ENCODE data around the gene PITX1.

PITX1 gene

GRCh38 chr5:135061001-135061400 is 27.0 kb upstream of the PITX1 start:
- no peak for DNase-seq

- DNase-seq: no peak
Observed at GRCh38 chr5:135060021-135060420, 26.0 kb upstream of the PITX1 start.

DNA sequence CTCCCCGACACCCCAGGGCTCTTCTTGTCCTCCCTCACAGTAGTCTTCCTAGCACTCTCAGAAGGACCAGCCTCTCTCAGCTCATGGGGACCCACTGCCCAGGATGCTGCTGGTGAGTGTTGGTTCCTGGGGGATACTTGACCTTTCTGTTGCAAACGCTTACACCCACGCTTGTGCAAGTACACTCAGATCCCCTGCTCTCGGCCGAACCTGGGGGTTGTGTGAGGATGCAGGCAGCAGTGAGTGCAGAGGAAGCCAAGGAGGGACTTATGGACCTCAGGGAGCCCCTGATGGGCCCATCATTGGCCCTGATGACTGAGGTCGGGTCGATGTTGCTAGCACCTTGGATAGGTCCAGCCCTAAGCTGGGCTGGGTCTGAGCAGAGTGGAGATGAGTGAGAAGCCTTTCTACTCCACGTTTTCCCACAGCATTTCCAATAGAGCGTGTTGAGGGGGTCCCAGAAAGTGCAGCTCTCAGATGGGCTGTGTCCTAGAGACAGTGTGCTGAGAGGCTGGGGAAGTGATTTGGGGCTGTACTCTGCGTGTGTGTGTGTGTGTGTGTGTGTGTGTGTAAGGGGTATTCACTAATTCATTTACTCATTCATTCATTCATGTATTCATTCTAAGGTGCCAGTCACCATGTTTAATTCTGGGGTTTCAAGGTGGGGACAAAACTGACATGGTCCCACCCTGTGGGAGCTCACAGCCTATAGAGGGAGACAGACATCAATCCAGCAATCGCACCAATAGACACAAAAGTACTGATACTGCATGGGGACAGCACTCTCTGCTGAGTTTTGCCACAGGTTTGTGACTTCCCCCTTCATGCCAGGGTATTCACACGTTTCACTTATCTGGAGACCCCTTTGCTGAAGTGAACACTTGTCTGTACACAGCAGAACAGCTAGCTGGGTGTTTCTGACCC is 25.2 kb upstream of the PITX1 start:
- DNase-seq: peak; percentile 6

- DNase-seq: no peak
Observed at GRCh38 chr5:135058331-135058732, 24.3 kb upstream of the PITX1 start.

DNA sequence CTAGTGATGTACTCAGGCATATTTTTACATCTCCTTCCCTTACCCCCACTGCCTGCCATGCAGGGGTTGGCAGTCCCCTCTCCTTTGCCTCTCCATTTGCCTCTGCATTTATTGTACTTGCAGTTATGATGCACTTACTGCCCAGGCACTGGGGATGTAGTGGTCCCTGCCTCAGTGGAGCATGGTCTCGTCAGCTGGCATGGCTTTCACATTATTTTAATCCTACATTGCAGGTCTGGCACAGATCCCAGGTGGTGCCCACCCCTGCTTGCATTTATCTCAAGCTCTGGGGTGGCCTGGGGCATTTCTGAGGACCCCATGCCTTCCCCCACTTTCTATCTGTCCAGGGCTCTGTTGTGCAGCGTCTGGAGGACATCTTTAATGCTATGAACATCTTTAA is 23.2 kb upstream of the PITX1 start:
- no peak for DNase-seq

DNA sequence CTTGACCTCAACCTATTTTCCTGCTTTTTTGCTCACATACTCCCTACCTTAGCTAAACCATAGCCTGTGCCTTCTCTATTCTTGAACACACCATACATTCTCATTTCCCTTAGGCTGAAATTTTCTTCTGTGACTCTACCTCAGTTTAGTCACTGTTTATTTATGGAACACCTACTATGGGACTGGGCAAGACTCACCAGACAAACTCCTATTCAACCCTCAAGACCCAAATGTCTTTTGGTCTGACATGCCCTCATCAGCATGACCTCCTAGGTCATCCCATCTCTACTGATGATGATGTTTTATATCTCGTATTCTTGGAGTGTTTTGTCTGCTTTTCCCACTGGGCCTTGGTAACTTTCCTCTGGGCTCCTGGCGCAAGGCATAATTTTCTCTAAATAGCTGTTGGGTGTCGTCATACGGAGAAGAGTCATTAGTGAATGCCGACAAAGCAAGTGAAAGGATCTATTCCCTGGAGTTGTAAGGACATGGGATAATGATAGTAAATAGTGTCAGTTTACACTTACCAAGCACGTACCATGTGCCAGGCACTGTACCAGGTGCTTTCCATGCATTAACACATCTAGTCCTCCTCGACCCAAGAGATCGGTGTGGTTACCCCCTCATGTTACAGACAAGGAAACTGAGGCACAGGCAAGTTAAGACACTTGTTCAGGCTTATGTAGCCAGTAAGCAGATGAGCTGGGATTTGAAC is 22.4 kb upstream of the PITX1 start:
- DNase-seq: no peak

GRCh38 chr5:135055396-135055795 is 21.4 kb upstream of the PITX1 start:
- no peak for DNase-seq

DNA sequence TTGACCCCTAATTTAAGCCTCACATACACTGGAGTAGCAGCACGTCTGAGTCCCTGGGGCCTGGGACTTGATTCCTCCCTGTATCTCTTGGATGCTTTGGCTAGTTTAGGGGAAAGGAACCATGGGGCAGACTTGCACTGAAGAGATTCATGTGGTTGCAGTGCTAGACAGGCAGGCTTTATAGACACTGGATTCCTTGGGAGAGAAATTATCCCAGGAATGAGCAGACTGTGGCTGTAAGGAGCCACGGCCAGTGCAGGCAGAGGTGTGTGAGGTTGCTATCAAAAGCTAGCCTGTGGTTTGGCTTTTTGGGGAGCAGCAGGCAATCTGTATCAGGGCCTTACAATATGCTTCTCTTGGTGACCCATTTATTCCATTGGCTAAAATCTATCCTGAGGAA is 20.5 kb upstream of the PITX1 start:
- DNase-seq: no peak

DNA sequence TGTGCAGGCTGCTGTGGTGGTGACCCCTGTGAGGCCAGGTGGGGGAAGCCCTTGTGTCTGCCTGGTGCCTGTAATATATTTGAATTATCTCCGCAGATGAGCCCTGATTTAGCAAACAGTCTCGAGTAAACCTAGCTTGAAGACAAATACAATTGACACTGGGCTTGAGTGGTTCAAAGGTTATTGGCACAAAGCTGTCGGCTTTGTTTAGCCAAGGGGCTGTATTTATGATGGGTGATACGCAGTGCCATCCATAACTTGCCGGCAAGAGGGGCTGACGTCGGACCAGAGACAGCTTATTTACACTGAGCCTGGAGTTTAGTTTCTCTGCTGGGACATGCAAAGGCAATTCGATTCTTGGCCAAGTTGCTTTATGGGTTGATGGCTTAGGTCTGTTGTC is 20.0 kb upstream of the PITX1 start:
- no peak for DNase-seq

DNA sequence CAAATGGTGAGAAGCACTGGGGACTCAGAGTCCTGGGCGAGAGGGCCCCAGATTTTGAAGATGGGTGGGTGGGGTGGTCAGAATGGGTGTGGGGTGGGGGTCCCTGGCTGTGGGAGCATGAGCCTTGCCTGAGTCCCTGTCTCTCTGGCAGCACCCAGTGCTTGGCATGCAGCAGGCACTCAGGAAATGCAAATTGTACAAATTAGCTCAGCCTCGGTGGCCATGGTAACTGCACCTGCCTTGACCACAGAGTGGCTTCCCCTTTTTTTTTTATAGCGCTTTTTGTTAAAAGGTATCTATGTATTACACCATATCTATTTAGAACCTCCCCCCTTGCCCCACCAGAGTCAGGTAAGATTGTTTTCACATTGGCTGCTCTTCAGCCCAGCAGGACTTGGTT is 19.2 kb upstream of the PITX1 start:
- no peak for DNase-seq

- no peak for DNase-seq
Observed at GRCh38 chr5:135052511-135053145, 18.6 kb upstream of the PITX1 start.

DNA sequence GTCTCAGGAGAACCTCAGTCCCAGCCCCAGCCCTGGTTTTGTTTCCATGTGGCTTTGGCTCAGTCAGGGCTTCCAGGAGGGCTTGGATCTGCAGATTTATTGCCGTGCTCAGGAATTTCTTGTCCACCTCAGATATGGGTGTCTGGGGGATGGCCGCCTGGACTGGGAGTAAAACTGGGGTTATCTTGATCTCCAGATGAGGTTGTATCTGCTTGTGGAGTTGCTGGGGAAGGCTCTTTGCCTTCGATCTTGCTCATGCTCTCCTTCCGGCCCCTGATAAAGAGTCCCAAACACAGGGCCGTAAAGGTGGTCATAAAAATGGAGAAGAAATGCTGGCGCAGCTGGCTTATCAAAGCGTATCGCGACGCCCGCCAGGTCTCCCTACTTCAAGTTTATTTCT is 17.8 kb upstream of the PITX1 start:
- DNase-seq: no peak

DNA sequence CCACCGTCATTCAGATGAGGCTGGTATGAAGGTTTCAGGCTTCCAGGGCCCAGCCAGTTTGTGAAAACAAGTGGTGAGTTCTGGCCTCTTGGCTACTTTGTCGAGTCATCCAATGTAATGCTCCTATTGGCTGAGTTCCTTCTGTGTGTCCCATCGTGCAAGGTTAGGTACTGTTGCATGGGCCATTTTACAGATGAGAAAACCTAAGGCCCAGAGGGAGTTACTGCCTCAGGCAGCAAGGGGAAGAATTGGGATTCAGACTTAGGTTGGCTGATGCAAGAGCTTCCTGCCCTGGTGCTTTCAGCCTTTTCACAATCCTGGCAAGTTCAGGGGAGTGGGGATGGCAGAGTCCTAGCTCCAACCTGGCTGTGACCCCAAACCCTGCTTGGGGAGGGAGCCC is 17.4 kb upstream of the PITX1 start:
- no peak for DNase-seq

- DNase-seq: no peak
Observed at GRCh38 chr5:135050244-135050767, 16.3 kb upstream of the PITX1 start.

GRCh38 chr5:135048930-135049329 is 14.9 kb upstream of the PITX1 start:
- no peak for DNase-seq

GRCh38 chr5:135048286-135048685 is 14.3 kb upstream of the PITX1 start:
- DNase-seq: no peak

GRCh38 chr5:135047347-135047695 is 13.3 kb upstream of the PITX1 start:
- DNase-seq: no peak

- DNase-seq: no peak
Observed at GRCh38 chr5:135046661-135047346, 12.8 kb upstream of the PITX1 start.

DNA sequence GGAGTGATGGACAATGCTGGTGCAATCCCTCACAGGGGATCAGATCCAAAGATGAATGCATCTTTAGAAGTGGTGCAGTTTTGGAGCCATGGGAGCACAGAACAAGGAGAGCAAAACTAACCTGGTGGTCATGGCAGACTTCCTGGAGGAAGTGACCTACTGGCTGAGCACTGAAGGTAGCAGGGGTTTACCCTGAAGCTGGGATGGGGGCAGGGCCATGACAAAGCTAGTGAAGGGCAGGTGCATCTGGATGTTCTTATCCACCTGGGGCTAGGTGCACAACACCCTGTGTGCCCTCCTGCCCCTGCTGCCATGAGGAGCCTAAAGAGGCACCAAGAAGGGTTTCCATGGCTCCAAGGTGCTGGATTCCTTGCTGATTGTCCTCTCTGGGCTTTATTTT is 11.5 kb upstream of the PITX1 start:
- no peak for DNase-seq

DNA sequence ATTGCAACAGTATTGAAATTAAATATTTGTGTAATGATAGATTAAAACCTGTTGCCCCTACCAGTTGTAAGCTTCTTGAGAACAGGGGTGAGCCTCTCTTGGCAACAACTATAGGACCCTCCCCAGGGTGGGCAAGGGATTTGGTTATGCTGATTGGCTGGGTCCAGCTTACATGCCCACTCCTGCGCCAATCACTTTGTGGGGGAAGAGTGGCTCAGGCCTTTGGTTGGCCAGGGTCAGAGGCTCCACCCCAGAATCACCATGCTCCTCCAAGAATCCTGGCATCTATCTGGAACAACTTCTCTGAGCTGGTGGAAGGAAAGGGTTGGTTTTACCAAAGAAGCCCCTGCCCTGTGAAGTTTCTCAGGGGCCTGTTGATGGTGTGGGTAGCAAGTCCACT is 8.6 kb upstream of the PITX1 start:
- DNase-seq: no peak

DNA sequence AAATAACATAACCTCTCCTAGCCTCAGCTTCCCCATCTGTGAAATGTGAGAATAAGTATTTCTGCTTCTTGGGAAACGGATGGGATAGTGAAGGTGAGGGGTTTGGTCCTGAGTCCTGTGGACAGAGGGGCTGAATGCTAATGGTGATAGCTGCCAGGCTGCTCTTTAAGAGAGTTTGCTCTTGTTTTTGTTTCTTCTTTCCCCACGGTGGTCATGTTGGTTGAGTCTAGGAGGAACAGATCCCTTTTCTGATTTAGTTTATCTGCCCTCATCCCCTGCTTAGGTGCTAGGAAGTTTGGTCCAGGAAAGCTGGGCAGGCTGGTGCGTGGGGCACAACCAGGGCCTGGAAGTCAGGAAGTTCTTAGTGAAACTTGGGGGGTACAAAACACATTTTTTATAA is 7.7 kb upstream of the PITX1 start:
- DNase-seq: no peak

DNA sequence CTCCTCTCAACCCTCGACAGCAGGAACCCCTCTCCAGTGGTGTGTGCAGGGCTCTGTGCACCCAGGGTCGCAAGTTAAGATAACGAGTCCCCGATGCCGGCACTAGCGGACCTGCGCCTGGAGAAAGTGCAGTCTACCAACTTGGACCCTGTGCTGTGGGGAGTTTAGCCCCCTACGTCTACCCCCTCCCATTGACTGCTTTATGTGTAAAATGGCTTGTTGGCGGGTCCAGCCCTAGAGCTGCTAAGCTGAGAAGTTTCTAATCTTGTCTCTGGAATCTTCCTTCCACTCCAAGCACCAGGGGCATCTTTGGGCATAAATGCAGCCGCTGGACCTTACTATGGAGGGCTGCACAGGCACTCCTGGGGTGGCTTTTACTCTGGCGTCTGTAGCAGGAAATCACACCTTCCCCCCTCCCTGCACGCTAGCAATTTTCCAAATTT is 7.1 kb upstream of the PITX1 start:
- no peak for DNase-seq

Data from inflammatory macrophage treated with lipopolysaccharide for 4 hours (primary cell).